OCI-M1 (cell line): Measurements from ENCODE around the gene ARFRP1.
A peak's percentile ranks its signal among the peaks of the same experiment; 100 is the strongest.
"Not testable (repeated sequence)": the region's sequence is repeated elsewhere in the genome, so short reads cannot be mapped to it uniquely, and the experiment has no call there.

ENCODE experiments used
- DNase-seq: peaks from one replicate; lab custom pipeline; 2025; lab: John Stamatoyannopoulos, UW

ARFRP1 gene

GRCh38 chr20:63732118-63733095 lies 24.6 kb upstream of the ARFRP1 start:
- no peak for DNase-seq

GRCh38 chr20:63731410-63731809 lies 23.6 kb upstream of the ARFRP1 start:
- DNase-seq: no peak

- DNase-seq: not testable (repeated sequence)
Measured at GRCh38 chr20:63730189-63730733, 22.5 kb upstream of the ARFRP1 start.

- DNase-seq: not testable (repeated sequence)
Measured at GRCh38 chr20:63722967-63723622, 15.3 kb upstream of the ARFRP1 start.

- DNase-seq: peak; percentile 10
Measured at GRCh38 chr20:63718996-63719395, 11.2 kb upstream of the ARFRP1 start.

GRCh38 chr20:63714858-63715257 lies 7.1 kb upstream of the ARFRP1 start:
- no peak for DNase-seq

- no peak for DNase-seq
Measured at GRCh38 chr20:63712191-63712590, 4.4 kb upstream of the ARFRP1 start.

- DNase-seq: no peak
Measured at GRCh38 chr20:63711085-63711645, 3.4 kb upstream of the ARFRP1 start.

GRCh38 chr20:63709149-63709527 lies 1.4 kb upstream of the ARFRP1 start:
- no peak for DNase-seq

GRCh38 chr20:63708301-63709148 lies 749 bp upstream of the ARFRP1 start:
- DNase-seq: peak; percentile 21

GRCh38 chr20:63706852-63707557 lies 771 bp downstream of the ARFRP1 start:
- DNase-seq: peak; percentile 66

- DNase-seq: no peak
Measured at GRCh38 chr20:63706027-63706695, 1.6 kb downstream of the ARFRP1 start.

- DNase-seq: no peak
Measured at GRCh38 chr20:63705232-63706026, 2.3 kb downstream of the ARFRP1 start.

- no peak for DNase-seq
Measured at GRCh38 chr20:63704749-63705117, 3.0 kb downstream of the ARFRP1 start.

GRCh38 chr20:63703976-63704748 lies 3.6 kb downstream of the ARFRP1 start:
- DNase-seq: no peak

- DNase-seq: no peak
Measured at GRCh38 chr20:63703471-63703975, 4.3 kb downstream of the ARFRP1 start.

GRCh38 chr20:63702751-63703470 lies 4.9 kb downstream of the ARFRP1 start:
- no peak for DNase-seq
